ENCODE results near the gene SF3A2. TPM values are rescaled to one million over a fixed set of nuclear protein-coding genes. Genes with fewer than 3 reads are reported as not detected.

The SF3A2 gene
- total RNA-seq, 1 donor from 2014 or later, result 147 TPM

DNA sequence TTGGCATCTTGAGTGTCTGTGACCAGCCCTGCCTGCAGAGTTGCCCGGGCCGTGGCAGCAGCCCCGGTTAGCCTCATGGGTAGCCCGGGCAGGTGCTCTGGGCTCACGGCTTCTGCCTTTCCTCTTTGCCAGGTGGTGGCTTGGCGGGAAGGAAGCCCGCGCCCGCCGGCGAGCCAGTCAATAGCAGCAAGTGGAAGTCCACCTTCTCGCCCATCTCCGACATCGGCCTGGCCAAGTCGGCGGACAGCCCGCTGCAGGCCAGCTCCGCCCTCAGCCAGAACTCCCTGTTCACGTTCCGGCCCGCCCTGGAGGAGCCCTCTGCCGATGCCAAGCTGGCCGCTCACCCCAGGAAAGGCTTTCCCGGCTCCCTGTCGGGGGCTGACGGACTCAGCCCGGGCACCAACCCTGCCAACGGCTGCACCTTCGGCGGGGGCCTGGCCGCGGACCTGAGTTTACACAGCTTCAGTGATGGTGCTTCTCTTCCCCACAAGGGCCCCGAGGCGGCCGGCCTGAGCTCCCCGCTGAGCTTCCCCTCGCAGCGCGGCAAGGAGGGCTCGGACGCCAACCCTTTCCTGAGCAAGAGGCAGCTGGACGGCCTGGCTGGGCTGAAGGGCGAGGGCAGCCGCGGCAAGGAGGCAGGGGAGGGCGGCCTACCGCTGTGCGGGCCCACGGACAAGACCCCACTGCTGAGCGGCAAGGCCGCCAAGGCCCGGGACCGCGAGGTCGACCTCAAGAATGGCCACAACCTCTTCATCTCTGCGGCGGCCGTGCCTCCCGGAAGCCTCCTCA lies 10.4 kb upstream of the SF3A2 start:
- intact Hi-C loops (cut with micrococcal nuclease), result no loop called here

DNA sequence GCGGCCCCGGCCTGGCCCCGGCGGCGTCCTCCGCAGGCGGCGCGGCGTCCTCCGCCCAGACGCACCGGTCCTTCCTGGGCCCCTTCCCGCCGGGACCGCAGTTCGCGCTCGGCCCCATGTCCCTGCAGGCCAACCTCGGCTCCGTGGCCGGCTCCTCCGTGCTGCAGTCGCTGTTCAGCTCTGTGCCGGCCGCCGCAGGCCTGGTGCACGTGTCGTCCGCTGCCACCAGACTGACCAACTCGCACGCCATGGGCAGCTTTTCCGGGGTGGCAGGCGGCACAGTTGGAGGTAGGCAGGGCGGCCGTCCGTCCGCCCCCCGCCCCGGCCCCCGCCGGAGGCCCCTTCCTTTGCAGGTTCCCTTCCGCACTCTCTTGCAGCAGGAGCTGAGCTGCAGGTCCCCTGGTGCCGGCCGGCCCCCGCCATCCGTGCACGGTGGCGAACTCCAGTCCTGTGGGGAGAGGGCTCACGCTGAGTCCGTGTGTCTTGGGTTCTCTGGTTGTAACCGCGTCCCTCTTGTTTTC lies 9.7 kb upstream of the SF3A2 start:
- intact Hi-C loops (cut with micrococcal nuclease), result no loop called here

DNA sequence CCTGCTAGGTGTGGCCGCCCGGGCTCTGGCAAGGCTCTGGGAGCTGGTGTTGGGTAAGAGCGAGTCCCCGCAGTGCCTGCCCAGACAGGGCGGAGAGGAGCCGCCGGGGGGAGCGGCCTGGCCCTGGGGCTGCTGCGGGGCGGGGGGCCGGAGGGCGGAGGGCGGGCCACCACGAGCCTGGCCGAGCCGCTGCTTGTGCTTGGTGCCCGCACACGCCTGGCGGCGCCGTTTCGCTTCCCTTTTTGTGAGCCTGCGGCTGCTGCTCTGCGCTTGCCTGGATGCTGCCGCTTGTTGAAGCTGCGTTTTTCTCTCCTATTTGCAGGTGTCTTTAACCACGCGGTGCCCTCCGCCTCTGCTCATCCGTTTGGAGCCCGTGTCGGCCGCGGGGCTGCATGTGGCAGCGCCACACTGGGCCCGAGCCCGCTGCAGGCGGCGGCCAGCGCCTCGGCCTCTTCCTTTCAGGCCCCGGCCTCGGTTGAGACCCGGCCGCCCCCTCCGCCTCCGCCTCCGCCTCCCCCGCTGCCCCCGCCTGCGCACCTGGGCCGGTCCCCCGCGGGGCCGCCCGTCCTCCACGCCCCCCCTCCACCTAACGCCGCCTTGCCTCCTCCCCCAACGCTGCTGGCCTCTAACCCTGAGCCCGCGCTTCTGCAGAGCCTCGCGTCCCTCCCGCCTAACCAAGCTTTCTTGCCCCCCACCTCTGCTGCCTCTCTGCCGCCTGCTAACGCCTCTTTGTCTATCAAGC lies 9.0 kb upstream of the SF3A2 start:
- intact Hi-C loops (cut with micrococcal nuclease), result no loop called here

DNA sequence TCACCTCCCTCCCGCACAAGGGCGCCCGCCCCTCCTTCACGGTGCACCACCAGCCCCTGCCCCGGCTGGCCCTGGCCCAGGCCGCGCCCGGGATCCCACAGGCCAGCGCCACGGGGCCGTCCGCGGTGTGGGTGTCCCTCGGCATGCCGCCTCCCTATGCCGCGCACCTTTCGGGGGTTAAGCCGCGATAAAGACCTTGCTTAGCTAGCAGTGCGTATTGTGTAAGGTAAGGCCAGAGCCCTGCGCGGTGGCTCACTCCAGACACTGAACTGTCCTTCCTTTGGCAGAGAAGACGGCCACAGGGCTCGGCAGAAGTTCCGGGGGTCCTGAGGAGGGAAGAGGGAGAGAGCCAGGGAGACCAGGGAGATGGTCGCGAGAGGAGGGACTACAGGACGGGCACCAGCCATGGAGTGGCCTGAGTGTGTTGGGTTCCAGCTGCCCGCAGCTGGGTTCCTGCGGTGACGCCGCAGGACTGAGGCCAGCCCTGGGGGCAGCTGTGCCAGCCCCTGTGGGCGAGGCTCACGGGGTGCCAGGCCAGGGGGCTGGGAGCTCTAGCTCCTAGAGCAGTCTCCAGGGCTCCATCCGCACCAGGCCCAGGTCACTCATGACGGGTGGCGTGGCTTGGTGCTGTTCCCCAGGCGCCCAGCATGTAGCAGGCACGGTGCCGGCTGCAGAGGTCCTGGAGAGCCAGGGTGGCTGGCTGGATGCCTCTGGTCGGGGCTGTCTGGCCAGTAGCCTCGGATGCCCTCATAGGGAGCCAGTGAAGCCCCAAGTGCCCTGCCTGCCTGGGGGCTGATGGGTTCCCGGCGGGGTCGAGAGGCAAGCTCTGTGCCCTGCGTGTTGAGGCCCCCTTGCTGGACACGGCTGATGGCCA lies 8.2 kb upstream of the SF3A2 start:
- intact Hi-C loops (cut with micrococcal nuclease), result no loop called here

DNA sequence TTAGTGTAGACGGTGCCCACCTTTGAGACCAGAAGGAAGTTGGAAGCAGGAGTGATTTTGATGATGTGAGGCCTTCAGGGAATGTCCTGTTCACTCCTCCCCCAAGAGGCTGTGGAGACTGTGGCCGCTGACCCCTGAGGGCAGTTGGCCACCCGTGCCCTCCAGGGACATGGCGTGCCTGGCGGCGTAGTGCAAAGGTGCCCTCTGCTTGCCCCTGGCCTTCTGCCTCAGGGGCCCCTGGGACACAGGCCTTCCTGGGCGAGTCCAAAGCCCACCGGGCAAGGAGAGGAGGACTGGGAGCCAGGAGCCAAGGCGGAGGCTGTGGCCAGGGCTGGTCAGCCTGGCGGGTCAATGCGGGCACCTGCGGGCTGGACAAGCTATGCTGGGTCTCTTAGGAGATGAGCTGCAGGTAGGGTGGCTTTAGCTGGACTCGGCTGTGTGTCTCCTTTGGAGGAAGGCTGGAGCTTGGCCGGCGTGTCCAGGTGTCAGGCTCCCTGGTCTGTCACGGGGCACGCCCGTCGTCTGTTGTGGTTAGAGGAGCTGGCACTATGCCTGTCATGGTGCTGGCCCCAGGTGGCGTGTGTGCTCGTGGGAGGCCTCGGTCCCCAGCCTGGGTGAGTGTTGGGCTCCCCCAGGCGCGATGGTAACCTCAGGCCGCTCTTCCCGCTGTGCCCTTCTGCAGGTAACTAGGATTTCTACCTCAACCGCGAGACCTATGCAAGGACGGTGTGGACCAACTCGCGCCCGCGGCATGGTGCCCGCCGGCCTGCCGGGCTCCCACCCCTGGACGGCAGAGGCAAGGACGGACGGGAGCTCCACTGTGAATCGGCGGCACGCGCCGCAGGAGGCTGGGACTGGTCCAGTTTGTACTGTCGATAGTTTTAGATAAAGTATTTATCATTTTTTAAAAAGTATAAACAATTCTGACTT lies 7.3 kb upstream of the SF3A2 start:
- intact Hi-C loops (cut with micrococcal nuclease), result no loop called here

DNA sequence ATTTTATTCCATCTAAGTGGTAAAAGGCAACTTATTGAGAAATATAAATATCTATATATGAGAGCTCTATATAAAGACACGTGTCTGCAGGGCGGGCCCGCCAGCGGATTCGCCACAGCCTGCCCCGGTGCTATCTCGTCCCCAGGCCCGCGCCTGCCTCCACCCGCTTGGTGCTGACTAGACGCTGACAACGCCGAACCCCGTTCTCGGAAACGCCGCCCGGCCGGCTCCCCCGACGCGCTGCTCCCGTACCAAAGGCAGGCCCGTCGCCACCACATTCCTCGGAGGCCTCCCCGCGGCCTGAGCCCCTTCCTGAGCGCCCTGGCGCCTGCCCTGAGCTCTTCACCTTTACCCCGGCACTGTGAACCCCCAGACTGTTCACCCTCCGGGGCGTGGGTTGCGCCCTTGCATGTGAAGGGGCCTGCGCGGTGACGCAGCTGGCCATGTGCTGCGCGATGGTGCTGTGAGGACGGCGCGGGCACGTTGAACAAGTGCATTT lies 6.5 kb upstream of the SF3A2 start:
- intact Hi-C loops (cut with micrococcal nuclease), result no loop called here

DNA sequence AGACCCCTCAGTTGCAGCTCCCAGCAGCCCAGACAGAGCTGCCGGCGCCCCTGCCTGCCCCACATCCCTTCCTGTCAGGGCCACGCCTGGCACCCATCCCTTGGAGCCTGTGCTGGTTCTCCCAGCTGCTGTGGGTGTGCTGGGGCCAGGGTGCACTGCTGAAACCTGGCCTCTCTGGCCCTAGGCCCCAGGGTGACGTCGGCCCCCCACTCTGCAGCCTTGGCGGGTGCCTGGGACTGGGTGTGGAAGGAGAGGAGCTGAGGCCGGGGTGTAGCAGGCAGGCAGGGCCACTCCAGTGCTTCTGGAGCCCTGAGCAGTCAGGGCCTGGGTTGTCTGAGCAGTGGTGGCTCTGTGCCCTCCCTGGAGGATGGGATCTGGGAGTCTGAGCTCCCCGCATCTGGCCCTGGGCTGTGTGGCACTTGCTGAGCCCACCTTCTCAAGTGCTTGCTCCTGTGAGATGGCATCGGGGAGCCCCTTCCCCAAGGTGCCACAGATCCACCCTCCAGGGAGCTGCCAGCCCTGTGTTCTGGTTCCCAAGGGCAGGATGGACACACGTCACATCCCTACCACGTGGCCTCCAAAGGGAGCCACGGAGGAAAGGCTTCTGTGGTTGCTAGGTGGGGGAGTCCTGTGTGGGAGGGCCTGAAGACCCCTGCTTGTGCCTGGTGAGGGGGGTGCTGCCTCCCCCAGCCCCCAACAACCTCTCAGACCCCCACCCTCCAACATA lies 5.7 kb upstream of the SF3A2 start:
- intact Hi-C loops (cut with micrococcal nuclease), result no loop called here

DNA sequence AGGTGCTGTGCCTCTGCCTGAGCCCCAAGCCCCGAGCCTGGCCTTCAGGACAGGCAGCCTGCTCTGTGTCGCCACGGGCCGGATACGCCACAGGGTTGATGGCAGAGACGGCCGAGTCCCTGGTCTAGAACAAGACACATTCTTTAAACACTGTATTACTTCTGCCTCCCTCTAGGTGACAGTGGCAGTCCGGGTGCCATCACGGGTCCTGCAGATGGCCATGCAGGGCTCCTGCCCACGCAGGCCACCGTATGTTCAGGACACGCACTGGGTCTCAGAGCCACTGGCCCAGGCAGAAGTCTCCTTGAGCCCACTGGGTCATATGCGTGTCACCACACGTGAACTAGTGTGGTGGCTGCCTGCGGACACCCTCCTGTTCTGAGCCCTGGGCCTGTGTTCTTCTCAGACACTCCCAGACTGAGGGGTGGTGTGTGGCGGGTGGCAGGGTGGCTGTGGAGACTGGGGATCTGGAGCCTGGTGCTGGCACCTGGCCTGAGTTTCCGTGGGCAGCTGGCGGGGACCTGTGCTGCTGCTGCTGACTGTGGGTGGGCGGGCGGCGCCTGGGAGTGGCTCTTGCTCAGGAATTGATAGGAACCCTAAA lies 4.9 kb upstream of the SF3A2 start:
- intact Hi-C loops (cut with micrococcal nuclease), result no loop called here

DNA sequence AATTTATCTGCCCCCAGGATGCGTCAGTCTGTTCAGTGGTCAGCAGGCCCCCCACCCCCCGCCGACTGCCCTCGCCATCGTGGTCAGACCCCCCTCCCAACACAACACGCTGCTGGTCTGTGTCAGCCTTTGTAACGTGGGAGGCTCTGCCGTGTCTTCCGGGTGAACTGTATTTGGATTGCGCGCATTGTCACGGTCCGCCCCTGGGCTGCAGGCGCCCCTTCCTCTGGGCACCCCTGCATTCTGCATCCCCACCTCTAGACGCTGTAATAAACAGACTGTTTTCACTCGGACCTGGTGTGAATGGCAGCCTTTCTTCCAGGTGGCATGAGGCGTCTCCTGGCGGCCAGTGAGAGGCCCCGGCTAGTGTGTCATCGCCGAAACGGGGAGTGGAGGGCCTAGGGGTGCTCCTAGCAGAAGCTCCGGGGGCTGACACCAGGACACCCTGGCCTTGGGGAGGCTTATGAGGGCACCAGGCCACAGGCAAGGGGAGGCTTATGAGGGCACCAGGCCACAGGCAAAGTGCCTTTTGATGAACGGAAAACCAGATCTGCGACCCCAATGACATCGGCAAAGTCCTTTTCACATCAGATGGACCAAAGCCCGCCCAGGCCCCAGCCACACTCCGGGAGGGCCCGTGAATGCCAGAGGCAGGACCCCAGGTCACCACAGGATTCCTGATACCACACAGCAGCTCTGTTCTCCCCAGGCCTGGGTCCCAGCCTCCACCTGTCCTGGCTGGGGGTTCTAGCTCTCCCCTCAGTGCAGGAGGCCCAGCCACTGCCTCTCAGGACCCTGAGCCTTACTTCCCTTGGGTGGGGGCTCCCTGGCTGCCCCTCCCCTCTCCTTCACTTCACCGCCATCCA lies 4.1 kb upstream of the SF3A2 start:
- intact Hi-C loops (cut with micrococcal nuclease), result no loop called here

DNA sequence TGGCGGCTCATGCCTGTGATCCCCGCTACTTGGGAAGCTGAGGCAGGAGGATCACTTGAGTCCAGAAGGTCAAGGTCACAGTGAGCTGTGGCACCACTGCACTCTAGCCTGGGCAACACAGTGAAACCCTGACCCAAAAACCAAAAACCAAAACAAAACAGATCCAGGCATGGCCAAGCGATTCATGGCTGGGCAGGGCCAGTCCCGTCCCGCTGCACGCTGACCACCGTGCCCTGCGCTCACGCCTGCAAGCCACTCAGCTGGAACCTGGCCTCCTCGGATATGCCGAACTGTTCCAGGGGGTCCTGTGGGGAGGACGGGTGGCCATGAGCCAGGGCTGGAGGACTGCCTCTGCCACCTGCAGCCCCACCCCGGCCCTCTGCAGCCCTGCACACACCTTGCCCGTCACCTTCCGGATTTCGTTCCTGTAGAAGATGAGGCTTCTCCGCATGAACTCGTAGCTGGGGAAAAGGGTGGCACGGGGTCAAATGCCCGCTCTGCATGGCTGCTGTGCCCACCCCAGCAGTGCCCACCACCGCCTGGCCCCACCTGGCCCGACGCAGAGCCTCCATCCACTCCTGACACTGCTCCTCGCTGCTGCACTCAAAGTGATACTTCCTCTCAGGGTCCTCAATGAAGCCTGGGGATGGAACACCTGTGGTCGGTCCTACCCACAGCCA lies 2.9 kb upstream of the SF3A2 start:
- intact Hi-C loops (cut with micrococcal nuclease), result no loop called here

DNA sequence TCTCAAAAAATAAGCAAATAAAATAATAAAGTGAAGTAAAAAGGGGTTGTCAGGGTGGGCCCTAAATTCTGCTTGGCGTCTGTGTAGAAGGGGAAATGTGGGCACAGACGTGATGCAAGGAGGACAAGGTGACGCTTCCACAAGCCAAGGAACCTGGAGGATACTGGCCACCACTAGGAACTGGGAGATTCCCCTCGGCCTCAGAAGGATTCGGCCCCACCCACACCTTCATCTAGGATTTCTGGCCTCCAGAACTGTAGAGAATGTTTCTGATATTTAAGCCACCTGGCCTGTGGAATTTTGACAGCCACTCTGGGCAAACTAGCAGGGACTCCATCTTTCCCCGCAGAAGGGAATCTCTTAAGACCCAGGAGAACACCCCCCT lies 1.6 kb upstream of the SF3A2 start:
- intact Hi-C loops (cut with micrococcal nuclease), result loop anchor here (1.0 to 5.0 kb wide), 4 partner anchors 83 to 377 kb away; partner anchors contain the start of genes AP3D1, IZUMO4 and MOB3A

DNA sequence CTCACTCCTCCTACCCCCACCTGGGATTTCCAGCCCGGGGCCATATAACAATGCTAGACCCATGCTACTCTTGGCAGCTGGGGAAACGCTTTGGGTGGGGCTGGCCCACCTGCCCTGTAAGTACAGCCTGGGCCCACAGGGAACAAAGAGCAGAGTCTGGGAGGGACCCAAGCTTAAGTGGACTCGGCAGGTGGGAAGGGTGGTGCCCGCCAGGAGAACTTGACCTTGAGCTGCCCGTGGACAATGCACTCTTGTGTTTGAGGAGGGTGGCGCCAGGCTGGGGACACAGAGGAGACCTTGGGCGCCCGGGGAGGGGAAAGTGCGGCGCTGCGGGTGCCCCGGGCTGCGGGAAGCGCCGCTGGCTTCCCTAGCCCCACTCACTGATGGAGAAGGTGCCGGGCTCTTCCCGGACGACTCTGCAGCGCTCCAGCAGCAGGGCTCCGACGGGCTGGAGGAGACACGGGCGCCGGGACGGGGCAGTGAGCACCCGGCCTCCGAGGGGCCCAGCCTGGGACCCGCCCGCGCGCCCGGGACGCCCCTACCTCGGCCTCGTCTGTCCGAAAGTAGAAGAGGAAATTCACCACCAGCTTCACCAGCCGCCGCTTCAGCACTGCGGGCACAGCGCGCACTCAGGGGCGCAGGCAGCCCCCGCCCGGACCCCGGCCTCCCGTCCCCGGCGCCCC lies 1.1 kb upstream of the SF3A2 start:
- intact Hi-C loops (cut with micrococcal nuclease), result loop anchor here (1.0 to 5.0 kb wide), 10 partner anchors 34 to 377 kb away; partner anchors contain the start of genes AP3D1, DOT1L, IZUMO4 and LMNB2

DNA sequence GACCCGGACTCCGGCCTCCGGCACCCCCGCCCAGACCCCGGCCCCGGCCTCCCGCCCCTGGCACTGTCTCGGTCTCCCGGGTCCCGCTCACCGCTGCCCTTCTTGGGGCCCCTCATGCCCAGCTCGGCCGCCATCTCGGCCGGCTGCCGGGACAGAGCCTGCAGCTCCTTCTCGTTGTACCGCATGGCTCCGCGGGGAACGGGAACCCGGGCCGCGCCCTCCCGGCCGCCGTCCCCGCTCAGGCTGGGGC lies 635 bp upstream of the SF3A2 start:
- intact Hi-C loops (cut with micrococcal nuclease), result loop anchor here (1.0 to 5.0 kb wide), 9 partner anchors 33 to 376 kb away; partner anchors contain the start of genes AP3D1, DOT1L, IZUMO4 and LMNB2

DNA sequence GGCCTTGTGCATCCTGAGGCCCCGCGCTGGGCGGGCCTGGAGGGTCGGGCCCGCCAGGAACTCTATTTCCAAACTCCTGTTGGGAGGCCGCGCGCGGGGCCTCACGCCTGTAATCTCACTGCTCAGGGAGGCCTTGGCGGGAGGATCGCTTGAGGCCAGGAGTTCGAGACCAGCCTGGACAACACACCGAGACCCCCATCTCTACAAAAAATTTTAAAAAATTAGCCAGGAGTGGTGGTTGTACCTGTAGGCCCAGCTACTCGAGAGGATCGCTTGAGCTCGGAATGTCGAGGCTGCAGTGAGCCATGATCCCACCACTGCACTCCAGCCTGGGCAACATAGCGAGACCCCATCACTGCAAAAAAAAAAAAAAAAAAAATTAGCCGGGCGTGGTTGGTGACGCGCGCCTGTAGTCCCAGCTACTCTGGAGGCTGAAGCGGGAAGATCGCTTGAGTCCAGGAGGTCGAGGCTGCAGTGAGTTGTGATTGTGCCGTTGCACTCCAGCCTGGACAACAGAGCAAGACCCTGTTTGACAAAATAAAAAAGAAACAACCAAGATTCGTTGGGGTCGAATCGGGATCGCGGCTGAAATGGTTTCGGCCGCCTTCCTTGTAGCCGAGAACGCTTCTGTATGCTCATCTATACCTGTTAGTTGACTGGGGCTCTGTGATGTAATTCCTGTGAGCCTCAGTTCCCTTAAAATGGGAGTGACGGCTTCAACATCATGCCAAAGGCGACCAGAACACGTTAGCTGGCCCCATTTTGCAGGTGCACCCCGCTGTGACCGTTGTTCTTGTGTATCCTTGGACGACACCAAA lies 636 bp downstream of the SF3A2 start:
- intact Hi-C loops (cut with micrococcal nuclease), result loop anchor here (2.0 to 5.0 kb wide), 5 partner anchors 74 to 375 kb away; partner anchors contain the start of genes AP3D1, DOT1L, IZUMO4 and LMNB2

DNA sequence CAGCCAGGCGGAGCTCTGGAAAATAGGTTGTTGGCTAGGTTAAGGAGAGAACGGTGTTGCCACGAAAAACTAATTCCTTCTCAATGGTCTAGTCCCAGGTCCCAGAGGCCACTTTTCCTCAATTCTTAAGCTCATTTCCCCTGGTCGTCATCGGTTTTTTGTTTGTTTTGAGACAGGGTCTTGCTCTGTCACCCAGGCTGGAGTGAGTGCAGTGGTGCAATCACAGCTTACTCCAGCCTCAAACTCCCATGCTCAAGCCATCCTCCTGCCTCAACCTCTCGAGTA lies 1.2 kb downstream of the SF3A2 start:
- intact Hi-C loops (cut with micrococcal nuclease), result loop anchor here (2.0 to 5.0 kb wide), 5 partner anchors 75 to 374 kb away; partner anchors contain the start of genes AP3D1, DOT1L, IZUMO4 and LMNB2

DNA sequence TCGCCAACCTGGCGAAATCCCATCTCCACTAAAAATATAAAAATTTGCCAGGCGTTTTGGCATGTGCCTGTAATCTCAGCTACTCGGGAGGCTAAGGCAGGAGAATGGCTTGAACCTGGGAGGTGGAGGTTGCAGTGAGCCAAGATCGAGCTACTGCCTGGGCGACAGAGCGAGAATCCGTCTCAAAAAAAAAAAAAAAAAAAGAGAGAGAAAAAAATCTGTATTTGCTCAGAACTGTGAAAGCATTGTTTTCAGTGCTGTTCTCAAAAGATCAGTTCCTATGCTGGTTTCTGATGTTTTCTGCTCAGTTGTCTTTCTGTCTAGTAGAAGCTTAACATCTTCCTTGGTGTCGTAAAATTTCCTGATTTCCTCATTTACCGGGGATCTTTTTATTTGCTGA lies 2.5 kb downstream of the SF3A2 start:
- intact Hi-C loops (cut with micrococcal nuclease), result loop anchor here (5.0 kb wide), 3 partner anchors 87 to 373 kb away; partner anchors contain the start of genes AP3D1, IZUMO4 and MOB3A

Data from T-helper 2 cell treated with Interferon-gamma antibody and Interleukin-4, amounts not matched to agents 100 ng/mL and 5 ng/mL, for 36 hours (primary cell).